Smooth muscle cell (in vitro differentiated cells): ENCODE measurements around the gene NDFIP1. TPM values are rescaled to one million over a fixed set of nuclear protein-coding genes. Genes with fewer than 3 reads are reported as not detected.

ENCODE experiments used
- DNase-seq: peaks from one replicate; lab custom pipeline; 2025; ENCODE audit not compliant: unreplicated experiment; lab: John Stamatoyannopoulos, UW
- H2AFZ ChIP-seq: fragments of 200-600 bp; sonication (generic); 2 replicates; pipeline ENCODE4 v1.6.0; 2016; ENCODE audit warnings: antibody characterized with exemption, low read depth, mild to moderate bottlenecking
- H3F3A ChIP-seq: fragments of 200-600 bp; sonication (generic); 2 replicates; pipeline ENCODE4 v1.6.0; 2017; ENCODE audit warnings: antibody characterized with exemption, low read depth
- H3K27ac ChIP-seq: fragments of 200-600 bp; sonication (generic); 2 replicates; pipeline ENCODE4 v1.5.1; 2016; ENCODE audit warnings: low read depth, mild to moderate bottlenecking
- H3K27me3 ChIP-seq: fragments of 200-600 bp; sonication (generic); 2 replicates; pipeline ENCODE4 v1.6.1; 2016; ENCODE audit warnings: low read depth, mild to moderate bottlenecking
- H3K36me3 ChIP-seq: fragments of 200-600 bp; sonication (generic); 2 replicates; pipeline ENCODE4 v1.5.1; 2016; ENCODE audit warnings: low read depth
- H3K4me1 ChIP-seq: fragments of 200-600 bp; sonication (generic); 2 replicates; pipeline ENCODE4 v1.5.1; 2016; ENCODE audit warnings: low read depth
- H3K4me2 ChIP-seq: fragments of 200-600 bp; sonication (generic); 2 replicates; pipeline ENCODE4 v1.6.0; 2016; ENCODE audit warnings: mild to moderate bottlenecking
- H3K4me3 ChIP-seq: fragments of 200-600 bp; sonication (generic); 2 replicates; pipeline ENCODE4 v1.5.1; 2016; ENCODE audit warnings: mild to moderate bottlenecking
- H3K79me2 ChIP-seq: fragments of 200-600 bp; sonication (generic); 2 replicates; pipeline ENCODE4 v1.6.0; 2016; ENCODE audit warnings: low read depth, mild to moderate bottlenecking
- H3K9ac ChIP-seq: fragments of 200-600 bp; sonication (generic); 2 replicates; pipeline ENCODE4 v1.6.0; 2016; ENCODE audit warnings: low read depth
- H3K9me3 ChIP-seq: fragments of 200-600 bp; sonication (generic); replicated peaks from 2 replicates; pipeline ENCODE4 v1.5.1; 2016; ENCODE audit warnings: low read depth
- H4K20me1 ChIP-seq: fragments of 200-600 bp; sonication (generic); 2 replicates; pipeline ENCODE4 v1.6.0; 2016; ENCODE audit warnings: low read depth
- WGBS: methylation state at CpG from one replicate; pipeline ENCODE4 v1.1.7; 2016; ENCODE audit warnings: low lambda C conversion rate; 5-methylcytosine and 5-hydroxymethylcytosine counted together
- polyA plus RNA-seq: library from polyadenylated mRNA; unstranded; fragments of >200 nt; fragmentation: Nextera tagmentation; extraction: Ambion mirVana; gene quantifications from 2 replicates; pipeline ENCODE4 v1.2.1, GENCODE V29; 2016
- total RNA-seq: library from RNA; depleted of rRNA; stranded (reverse); fragments of >200 nt; gene quantifications from 2 replicates; pipeline ENCODE4 v1.2.3, GENCODE V29; 2014
- TF ChIP-seq, protein P1 (sequence below): fragments of 200-600 bp; sonication (generic); IDR thresholded peaks from 2 replicates; pipeline ENCODE4 v1.5.1; 2017; ENCODE audit warnings: borderline replicate concordance, mild to moderate bottlenecking, antibody characterized with exemption; ENCODE audit not compliant: insufficient read depth, poor library complexity, severe bottlenecking

The NDFIP1 gene
- total and polyA plus RNA-seq, 2 experiments from 2014 or later, result 44.5 to 71.6 TPM

GRCh38 chr5:142156839-142157463 lies 48.4 kb downstream of the NDFIP1 start:
- Histone ChIP-seq H4K20me1 (no peaks in the 10 kb centered on the region), H3K9me3 (no peaks in the 10 kb centered on the region), H3K27ac (no peak overlapping the region), H3K27me3 (no peaks in the 10 kb centered on the region), H3K4me3 (no peak overlapping the region), H2AFZ (no peak overlapping the region), H3K36me3 (no peaks in the 10 kb centered on the region), H3K4me2 (peak overlapping the region; percentile 4), H3K79me2 (peaks cover 9% of the 10 kb centered on the region), H3F3A (peaks cover 20% of the 10 kb centered on the region), H3K4me1 (peaks cover 41% of the 10 kb centered on the region), H3K9ac (no peak overlapping the region)
- 53% methylated on average over 5 of the region's 5 CpGs for WGBS
- TF ChIP-seq, protein P1, sequence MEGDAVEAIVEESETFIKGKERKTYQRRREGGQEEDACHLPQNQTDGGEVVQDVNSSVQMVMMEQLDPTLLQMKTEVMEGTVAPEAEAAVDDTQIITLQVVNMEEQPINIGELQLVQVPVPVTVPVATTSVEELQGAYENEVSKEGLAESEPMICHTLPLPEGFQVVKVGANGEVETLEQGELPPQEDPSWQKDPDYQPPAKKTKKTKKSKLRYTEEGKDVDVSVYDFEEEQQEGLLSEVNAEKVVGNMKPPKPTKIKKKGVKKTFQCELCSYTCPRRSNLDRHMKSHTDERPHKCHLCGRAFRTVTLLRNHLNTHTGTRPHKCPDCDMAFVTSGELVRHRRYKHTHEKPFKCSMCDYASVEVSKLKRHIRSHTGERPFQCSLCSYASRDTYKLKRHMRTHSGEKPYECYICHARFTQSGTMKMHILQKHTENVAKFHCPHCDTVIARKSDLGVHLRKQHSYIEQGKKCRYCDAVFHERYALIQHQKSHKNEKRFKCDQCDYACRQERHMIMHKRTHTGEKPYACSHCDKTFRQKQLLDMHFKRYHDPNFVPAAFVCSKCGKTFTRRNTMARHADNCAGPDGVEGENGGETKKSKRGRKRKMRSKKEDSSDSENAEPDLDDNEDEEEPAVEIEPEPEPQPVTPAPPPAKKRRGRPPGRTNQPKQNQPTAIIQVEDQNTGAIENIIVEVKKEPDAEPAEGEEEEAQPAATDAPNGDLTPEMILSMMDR, result no peak
- no peak for DNase-seq

DNA sequence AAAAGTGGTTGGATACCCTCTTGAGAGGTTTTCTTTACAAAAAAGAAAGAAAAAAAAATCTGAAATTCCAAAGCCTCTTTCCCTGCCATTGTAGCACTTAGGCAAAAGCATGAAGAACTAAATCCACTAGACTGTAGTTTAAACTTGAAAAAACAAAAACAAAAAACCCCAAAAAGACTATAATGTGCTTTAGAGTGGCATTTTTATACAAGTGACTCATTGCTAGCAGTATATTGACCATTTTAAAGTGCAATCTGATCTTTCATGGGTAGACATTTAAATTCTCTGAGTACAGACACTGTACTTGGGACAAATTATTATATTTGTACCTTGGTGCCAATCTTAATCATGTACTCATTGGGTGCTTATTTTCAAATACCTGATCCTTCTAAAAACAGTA lies 50.8 kb downstream of the NDFIP1 start:
- H4K20me1 ChIP-seq, result no peaks in the 10 kb centered on the region
- no peak overlapping the region for H3K9ac ChIP-seq
- no peak overlapping the region for H3K4me2 ChIP-seq
- no peaks in the 10 kb centered on the region for H3K27me3 ChIP-seq
- no peaks in the 10 kb centered on the region for H3K79me2 ChIP-seq
- peaks cover 35% of the 10 kb centered on the region for H3K4me1 ChIP-seq
- H2AFZ ChIP-seq, result no peak overlapping the region
- no peak overlapping the region for H3K4me3 ChIP-seq
- H3K27ac ChIP-seq, result no peak overlapping the region
- no peaks in the 10 kb centered on the region for H3K9me3 ChIP-seq
- H3K36me3 ChIP-seq, result no peaks in the 10 kb centered on the region
- no peak for DNase-seq
- peaks cover 20% of the 10 kb centered on the region for H3F3A ChIP-seq
- TF ChIP-seq, protein P1, result no peak

- H3K9me3 ChIP-seq, result no peaks in the 10 kb centered on the region
- no peaks in the 10 kb centered on the region for H3K36me3 ChIP-seq
- H3F3A ChIP-seq, result peaks cover 14% of the 10 kb centered on the region
- no peak for DNase-seq
- 88% methylated on average over 5 of the region's 5 CpGs for WGBS
- peaks cover 16% of the 10 kb centered on the region for H3K4me1 ChIP-seq
- no peaks in the 10 kb centered on the region for H4K20me1 ChIP-seq
- no peaks in the 10 kb centered on the region for H3K27me3 ChIP-seq
- no peak overlapping the region for H3K9ac ChIP-seq
- no peak overlapping the region for H2AFZ ChIP-seq
- TF ChIP-seq, protein P1, result no peak
- no peaks in the 10 kb centered on the region for H3K79me2 ChIP-seq
- no peak overlapping the region for H3K27ac ChIP-seq
- H3K4me2 ChIP-seq, result no peak overlapping the region
- no peak overlapping the region for H3K4me3 ChIP-seq
Measured at GRCh38 chr5:142164315-142164714, 55.7 kb downstream of the NDFIP1 start.

DNA sequence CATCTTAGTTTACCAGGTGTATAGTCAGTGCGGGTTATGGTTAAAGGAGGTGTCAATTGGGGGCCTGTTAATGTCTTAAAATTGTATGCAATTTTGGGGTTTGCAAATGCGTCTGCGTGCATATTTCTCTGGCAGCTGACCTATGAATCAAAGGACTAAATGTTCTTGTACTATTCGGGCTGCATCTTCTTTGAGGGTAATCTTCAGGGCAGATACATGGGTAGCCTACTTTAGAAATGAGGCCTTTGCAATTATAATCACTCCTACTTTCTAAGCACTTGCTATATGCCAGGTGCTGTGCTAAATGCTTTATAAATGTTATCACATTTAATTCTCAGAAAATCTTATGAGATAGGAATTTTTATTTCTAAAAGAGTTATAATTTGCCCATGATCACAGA lies 58.2 kb downstream of the NDFIP1 start:
- Histone ChIP-seq H3K36me3 (no peaks in the 10 kb centered on the region), H3K4me1 (peaks cover 6% of the 10 kb centered on the region), H2AFZ (no peak overlapping the region), H3K27ac (no peak overlapping the region), H3K9me3 (no peaks in the 10 kb centered on the region), H3K4me3 (no peak overlapping the region), H4K20me1 (no peaks in the 10 kb centered on the region), H3K27me3 (no peaks in the 10 kb centered on the region), H3K9ac (no peak overlapping the region), H3K79me2 (no peaks in the 10 kb centered on the region), H3K4me2 (no peak overlapping the region), H3F3A (no peaks in the 10 kb centered on the region)
- 91% methylated on average over 4 of the region's 4 CpGs for WGBS
- TF ChIP-seq, protein P1, result no peak
- DNase-seq, result no peak
